PC-3 (cell line): Measurements from ENCODE around the gene AMPD3. TPM values are rescaled to one million over a fixed set of nuclear protein-coding genes. Genes with fewer than 3 reads are reported as not detected.

ENCODE experiments used
- ATAC-seq: fragments of 200-7000 bp; cut with Tn5 transposase; 2 replicates; pipeline ENCODE4 v1.9.1; 2020; ENCODE audit warnings: mild to moderate bottlenecking, moderate library complexity
- BruUV-seq: library from RNA; stranded (reverse); fragments of 400-500 nt; replicated peaks from 2 replicates; lab custom pipeline; 2021; lab: Mats Ljungman, UMichigan
- CTCF ChIA-PET: fragments of 300-600 bp; sonication (Branson Sonifier 250); formaldehyde crosslinking; loops from one replicate; lab custom pipeline; 2022; ENCODE audit warnings: antibody characterized with exemption; lab: Charles Lee
- POLR2A ChIA-PET: fragments of 300-600 bp; sonication (Branson Sonifier 250); formaldehyde crosslinking; loops from one replicate; lab custom pipeline; 2022; ENCODE audit warnings: antibody characterized with exemption; ENCODE audit not compliant: unreplicated experiment; lab: Charles Lee
- DNase-seq: peaks from one replicate; pipeline ENCODE4 v3.0.0-alpha.2; 2015
- H2AFZ ChIP-seq: fragments of 300-600 bp; sonication (generic); 2 replicates; pipeline ENCODE4 v1.6.0; 2016; ENCODE audit warnings: antibody characterized with exemption, low read length
- H3F3A ChIP-seq: fragments of 300-600 bp; sonication (generic); one replicate; pipeline ENCODE4 v1.6.0; 2017; ENCODE audit warnings: antibody characterized with exemption, low read length, control low read depth, mild to moderate bottlenecking; ENCODE audit not compliant: unreplicated experiment
- H3K27ac ChIP-seq: fragments of 300-600 bp; sonication (generic); 2 replicates; pipeline ENCODE4 v1.5.1; 2016; ENCODE audit warnings: mild to moderate bottlenecking, low read length
- H3K27me3 ChIP-seq: fragments of 300-600 bp; sonication (generic); 2 replicates; pipeline ENCODE4 v1.6.1; 2016; ENCODE audit warnings: low read length, mixed read lengths
- H3K36me3 ChIP-seq: fragments of 300-600 bp; sonication (generic); 2 replicates; pipeline ENCODE4 v1.6.1; 2016; ENCODE audit warnings: low read depth, mixed run types, low read length, mixed read lengths
- H3K4me1 ChIP-seq: fragments of 300-600 bp; sonication (generic); 2 replicates; pipeline ENCODE4 v1.5.1; 2016; ENCODE audit warnings: low read length; ENCODE audit not compliant: insufficient read depth
- H3K4me2 ChIP-seq: fragments of 300-600 bp; sonication (generic); 2 replicates; pipeline ENCODE4 v1.6.0; 2016; ENCODE audit warnings: low read length
- H3K4me3 ChIP-seq: fragments of 300-600 bp; sonication (generic); 2 replicates; pipeline ENCODE4 v1.5.1; 2016; ENCODE audit warnings: mild to moderate bottlenecking, low read length, mixed read lengths
- H3K79me2 ChIP-seq: fragments of 300-600 bp; sonication (generic); 2 replicates; pipeline ENCODE4 v1.6.1; 2017; ENCODE audit warnings: low read length, mixed read lengths
- H3K9ac ChIP-seq: fragments of 300-600 bp; sonication (generic); 2 replicates; pipeline ENCODE4 v1.6.0; 2016; ENCODE audit warnings: mild to moderate bottlenecking, low read length
- H3K9me2 ChIP-seq: fragments of 300-600 bp; sonication (generic); replicated peaks from 2 replicates; pipeline ENCODE4 v1.6.1; 2016; ENCODE audit warnings: mixed run types, low read length, mixed read lengths
- H3K9me3 ChIP-seq: fragments of 300-600 bp; sonication (generic); 2 replicates; pipeline ENCODE4 v1.6.1; 2016; ENCODE audit warnings: low read length, mixed read lengths
- H4K20me1 ChIP-seq: fragments of 300-600 bp; sonication (generic); 2 replicates; pipeline ENCODE4 v1.6.1; 2016; ENCODE audit warnings: low read length, mixed read lengths
- CTCF ChIP-seq: fragments of 300-600 bp; sonication (generic); conservative IDR thresholded peaks from 2 replicates; pipeline ENCODE4 v1.5.1; 2017; ENCODE audit warnings: antibody characterized with exemption, low read depth, mild to moderate bottlenecking, low read length
- EZH2 ChIP-seq: fragments of 300-600 bp; sonication (generic); IDR thresholded peaks from one replicate; pipeline ENCODE4 v1.6.1; 2017; ENCODE audit warnings: antibody characterized with exemption, mild to moderate bottlenecking, low read length; ENCODE audit not compliant: unreplicated experiment
- EZH2phosphoT487 ChIP-seq: fragments of 300-600 bp; sonication (generic); IDR thresholded peaks from 2 replicates; pipeline ENCODE4 v1.6.1; 2018; ENCODE audit warnings: mild to moderate bottlenecking, antibody characterized with exemption, low read length, borderline replicate concordance
- intact Hi-C: fragments of 100-400 bp; cut with micrococcal nuclease; formaldehyde crosslinking; loops from 2 replicates; pipeline ENCODE4 v1.9.0; 2023
- total RNA-seq: library from RNA; depleted of rRNA; stranded (reverse); fragments of >200 nt; gene quantifications from 2 replicates; pipeline ENCODE4 v1.2.3, GENCODE V29; 2014

AMPD3 gene
- total RNA-seq, 1 experiment from 2014 or later: 11.8 TPM

GRCh38 chr11:10518891-10519290 is 63.8 kb downstream of the AMPD3 start:
- ATAC-seq (no peak), DNase-seq (no peak)
- BruUV-seq: no TSS peak
- TF ChIP-seq EZH2phosphoT487 (no peak), CTCF (no peak), EZH2 (no peak)
- H3K36me3 ChIP-seq: no peaks in the 10 kb centered on the region; the same call in 1 of the 2 replicates
- H3K4me3 ChIP-seq: no peak overlapping the region
- no peak overlapping the region for H2AFZ ChIP-seq
- no peaks in the 10 kb centered on the region for H3K27me3 ChIP-seq
- no peak overlapping the region for H3K4me2 ChIP-seq
- no peaks in the 10 kb centered on the region for H4K20me1 ChIP-seq
- H3K9me2 ChIP-seq: no peaks in the 10 kb centered on the region
- H3K27ac ChIP-seq: no peak overlapping the region
- no peak overlapping the region for H3K9ac ChIP-seq
- no peaks in the 10 kb centered on the region for H3K9me3 ChIP-seq
- H3F3A ChIP-seq: no peaks in the 10 kb centered on the region
- ChIA-PET CTCF (no interaction called here), POLR2A (no interaction called here)
- H3K4me1 ChIP-seq: no peaks in the 10 kb centered on the region
- no peaks in the 10 kb centered on the region for H3K79me2 ChIP-seq
- intact Hi-C loops: no loop called here

DNA sequence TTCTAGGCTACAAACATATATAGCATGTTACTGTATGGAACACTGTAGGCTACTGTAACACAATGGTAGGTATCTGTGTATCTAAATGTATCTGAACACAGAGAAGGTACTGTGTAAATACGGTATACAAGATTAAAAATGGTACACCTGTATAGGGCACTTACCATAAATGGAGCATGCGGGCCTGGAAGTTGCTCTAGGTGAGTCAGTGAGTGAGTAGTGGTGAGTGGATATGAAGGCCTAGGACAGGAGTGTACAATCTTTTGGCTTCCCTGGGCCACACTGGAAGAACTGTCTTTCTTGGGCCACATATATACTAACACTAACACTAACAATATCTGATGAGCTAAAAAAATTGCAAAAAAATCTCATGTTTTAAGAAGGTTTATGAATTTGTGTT is 64.6 kb downstream of the AMPD3 start:
- peak; percentile 56 for ATAC-seq
- CTCF ChIA-PET: no interaction called here

More for the DNA sequence above, 64.6 kb downstream of the AMPD3 start:
- Histone ChIP-seq H3K9ac (no peak overlapping the region), H3K79me2 (no peaks in the 10 kb centered on the region), H3K4me2 (no peak overlapping the region), H4K20me1 (no peaks in the 10 kb centered on the region), H3K27me3 (no peaks in the 10 kb centered on the region), H3K9me3 (no peaks in the 10 kb centered on the region), H3K4me3 (no peak overlapping the region), H3F3A (no peaks in the 10 kb centered on the region), H3K9me2 (no peaks in the 10 kb centered on the region), H3K36me3 (no peaks in the 10 kb centered on the region; the same call in 1 of the 2 replicates), H3K4me1 (no peaks in the 10 kb centered on the region), H2AFZ (no peak overlapping the region), H3K27ac (no peak overlapping the region)
- no peak for TF ChIP-seq EZH2
- TF ChIP-seq EZH2phosphoT487: no peak
- TF ChIP-seq CTCF: no peak
- POLR2A ChIA-PET: no interaction called here
- intact Hi-C loops: no loop called here
- peak; percentile 14 for DNase-seq
- BruUV-seq: no TSS peak
